PC-3 (cell line): ENCODE data around the gene GNAI2.

Source experiments
- CTCF ChIP-seq: fragments of 300-600 bp; sonication (generic); conservative IDR thresholded peaks from 2 replicates; pipeline ENCODE4 v1.5.1; 2017; ENCODE audit warnings: antibody characterized with exemption, low read depth, mild to moderate bottlenecking, low read length
- EZH2 ChIP-seq: fragments of 300-600 bp; sonication (generic); IDR thresholded peaks from one replicate; pipeline ENCODE4 v1.6.1; 2017; ENCODE audit warnings: antibody characterized with exemption, mild to moderate bottlenecking, low read length; ENCODE audit not compliant: unreplicated experiment
- EZH2phosphoT487 ChIP-seq: fragments of 300-600 bp; sonication (generic); IDR thresholded peaks from 2 replicates; pipeline ENCODE4 v1.6.1; 2018; ENCODE audit warnings: mild to moderate bottlenecking, antibody characterized with exemption, low read length, borderline replicate concordance

- TF ChIP-seq CTCF (no peak), EZH2 (no peak), EZH2phosphoT487 (no peak)
Measured at GRCh38 chr3:50220109-50220508, 15.9 kb upstream of the GNAI2 start.
